Stimulated activated naive B cell treated with anti-CD40 and anti-IgM and Interleukin-4, amounts not matched to agents 10 μg/mL and 1 μg/mL and 100 μg/mL, for 72 hours (primary cell): ENCODE measurements around the gene CYP19A1.
A peak's percentile ranks its signal among the peaks of the same experiment; 100 is the strongest.

Source experiments
- ATAC-seq, 2 donors: fragments of 150-1000 bp; cut with Tn5 transposase; replicated peaks; 2 replicates each; pipeline ENCODE4 v1.10.0; 2021; ENCODE audit warnings: moderate library complexity in 1 of 2
- DNase-seq: peaks from one replicate; pipeline ENCODE4 v3.0.0; 2021
- H3K27ac Mint-ChIP-seq: one replicate; pipeline ENCODE4 v1.8.0; 2022; ENCODE audit warnings: mild to moderate bottlenecking, mixed read lengths
- H3K27me3 Mint-ChIP-seq, 2 donors: one replicate each; pipeline ENCODE4 v1.8.0; 2022; ENCODE audit warnings: mixed read lengths in 2 of 2
- H3K36me3 Mint-ChIP-seq, 2 donors: one replicate each; pipeline ENCODE4 v1.8.0; 2022; ENCODE audit warnings: mixed read lengths in 2 of 2, mild to moderate bottlenecking in 1 of 2
- H3K4me1 Mint-ChIP-seq, 2 donors: one replicate each; pipeline ENCODE4 v1.8.0; 2022; ENCODE audit warnings: mixed read lengths in 2 of 2, mild to moderate bottlenecking in 1 of 2
- H3K4me3 Mint-ChIP-seq, 2 donors: one replicate each; pipeline ENCODE4 v1.8.0; 2022; ENCODE audit warnings: mild to moderate bottlenecking in 2 of 2, mixed read lengths in 2 of 2, moderate library complexity in 1 of 2
- H3K9me3 Mint-ChIP-seq, 2 donors: one replicate each; pipeline ENCODE4 v1.8.0; 2022; ENCODE audit warnings: mixed read lengths in 2 of 2, mild to moderate bottlenecking in 1 of 2

CYP19A1 gene

DNA sequence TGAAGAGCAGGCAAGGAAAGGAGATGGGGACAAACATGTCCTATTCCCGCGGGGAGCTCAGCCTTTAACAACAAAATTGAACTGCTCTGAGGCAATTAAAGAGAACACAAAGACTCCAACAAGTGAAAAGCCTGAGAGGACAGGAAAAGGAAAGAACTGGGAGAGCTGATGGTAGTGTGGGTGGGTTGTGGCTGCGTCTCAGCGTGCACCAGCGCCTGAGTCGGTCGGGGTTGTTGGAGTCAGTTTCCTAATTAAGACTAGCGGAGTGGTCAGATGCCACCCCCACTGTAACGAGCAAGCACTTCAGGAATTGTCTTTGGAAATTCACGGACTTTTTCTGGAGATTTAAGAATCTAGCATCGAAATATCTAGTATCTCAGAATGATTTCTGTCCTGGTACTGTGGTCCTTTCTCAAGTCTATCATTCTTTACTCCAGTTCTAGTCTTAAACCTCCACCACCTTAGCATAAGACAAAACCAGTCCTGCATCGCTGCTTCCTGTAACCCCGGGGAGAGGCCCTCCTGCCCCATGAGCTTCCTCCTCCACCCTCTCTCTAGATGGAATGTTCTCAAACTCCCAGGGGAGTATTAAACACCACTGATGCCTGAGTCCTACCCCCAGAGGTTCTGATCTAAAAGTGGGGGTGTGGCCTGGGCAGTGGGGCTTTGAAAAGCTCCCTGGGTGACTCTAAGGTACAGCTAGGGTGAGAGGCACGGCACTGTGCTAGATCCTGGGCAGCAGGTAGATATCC, 104.0 kb downstream of the CYP19A1 start:
- Mint-ChIP-seq H3K36me3 (no peaks in the 10 kb centered on the region), H3K4me1 (peaks cover 6 to 12% of the 10 kb centered on the region in 2 donors), H3K4me3 (no peak overlapping the region), H3K27me3 (peaks cover 4 to 8% of the 10 kb centered on the region in 2 donors), H3K9me3 (no peaks in the 10 kb centered on the region), H3K27ac (no peak overlapping the region)
- DNase-seq, result peak; percentile 4
- ATAC-seq, result peak; percentile 69 to 84

DNA sequence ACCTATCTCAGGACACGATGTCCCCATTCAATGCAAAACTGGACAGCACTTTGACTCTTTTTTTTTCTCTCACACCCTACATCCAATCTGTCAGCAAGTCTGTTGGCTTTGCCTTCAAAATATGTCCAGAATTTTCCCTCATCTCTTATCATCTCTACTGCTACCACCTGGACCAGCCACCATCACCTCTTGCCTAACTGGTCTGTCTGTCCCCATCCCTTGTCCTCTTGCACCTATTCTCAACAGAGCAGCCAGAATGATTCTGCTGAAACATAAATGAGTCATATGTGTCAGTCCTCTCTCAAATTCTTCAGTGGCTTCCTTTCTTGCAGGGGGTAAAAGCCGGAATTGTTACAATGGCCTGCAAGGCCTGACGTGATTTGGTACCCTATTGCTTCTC, 105.8 kb downstream of the CYP19A1 start:
- Mint-ChIP-seq H3K9me3 (no peaks in the 10 kb centered on the region), H3K27ac (no peak overlapping the region), H3K27me3 (peaks cover 4 to 6% of the 10 kb centered on the region in 2 donors), H3K4me1 (peaks cover 14 to 23% of the 10 kb centered on the region in 2 donors), H3K36me3 (no peaks in the 10 kb centered on the region), H3K4me3 (no peak overlapping the region)
- ATAC-seq, result no peak
- no peak for DNase-seq

DNA sequence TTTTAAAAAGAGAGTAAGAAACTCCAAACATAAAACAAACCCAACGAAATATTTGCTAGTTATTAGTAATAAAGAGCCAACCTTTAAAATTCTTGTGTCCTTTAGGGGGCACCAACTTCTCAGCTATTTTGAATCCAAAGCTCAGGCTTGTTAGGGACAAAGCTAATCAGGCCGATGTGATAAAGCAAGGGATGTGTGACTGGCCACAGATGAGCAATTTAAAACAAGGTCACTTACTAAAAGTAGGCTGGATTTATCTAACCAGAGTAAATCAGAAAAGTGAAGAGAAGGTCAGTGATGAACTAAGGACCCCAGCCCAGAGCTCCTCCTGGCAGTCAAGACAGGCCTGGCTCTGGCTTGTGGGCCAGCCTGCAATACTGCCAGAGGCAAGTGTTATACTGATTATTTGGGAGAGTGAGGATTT, 108.5 kb downstream of the CYP19A1 start:
- Mint-ChIP-seq H3K9me3 (no peaks in the 10 kb centered on the region), H3K27ac (no peak overlapping the region), H3K27me3 (peaks cover 7 to 11% of the 10 kb centered on the region in 2 donors), H3K36me3 (no peaks in the 10 kb centered on the region), H3K4me1 (peaks cover 17 to 22% of the 10 kb centered on the region in 2 donors), H3K4me3 (no peak overlapping the region)
- ATAC-seq (no peak), DNase-seq (no peak)

DNA sequence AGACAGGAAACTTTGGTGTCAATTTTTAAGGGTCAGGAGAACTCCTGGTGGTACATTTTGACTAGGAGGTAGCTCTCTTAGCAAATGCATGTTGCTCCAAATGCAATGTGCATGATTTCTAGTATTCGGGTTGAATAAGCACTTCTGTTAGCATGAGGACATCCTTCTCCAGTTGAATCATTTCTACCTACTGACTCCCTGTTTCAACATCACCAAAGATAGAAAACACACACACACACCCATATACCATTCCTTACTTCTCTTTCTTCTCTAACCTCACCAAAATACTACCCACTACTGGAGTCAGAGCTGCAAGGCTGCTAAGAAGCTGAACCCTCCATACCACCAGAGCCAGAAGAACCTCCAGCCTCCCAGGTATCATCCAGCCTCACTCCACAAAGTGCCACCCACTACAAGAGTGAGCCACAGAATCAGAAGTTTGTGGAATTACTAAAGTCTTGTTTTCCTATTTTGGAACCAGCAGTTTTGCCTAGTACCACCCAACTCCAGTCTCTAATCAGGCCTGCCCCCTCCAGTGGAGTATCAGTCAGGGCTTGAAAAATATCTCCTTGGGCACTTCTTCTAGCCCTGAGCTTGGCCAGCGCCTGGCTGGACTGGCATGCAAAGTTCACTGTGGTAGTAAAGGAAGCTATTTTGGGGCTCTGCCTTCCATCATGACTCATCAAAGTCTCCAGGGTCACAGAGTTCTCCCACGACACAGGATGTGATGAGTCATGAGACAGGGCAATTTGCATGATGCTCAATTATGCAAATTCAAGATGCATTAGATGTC, 110.3 kb downstream of the CYP19A1 start:
- H3K9me3 Mint-ChIP-seq, result no peaks in the 10 kb centered on the region
- H3K36me3 Mint-ChIP-seq, result no peaks in the 10 kb centered on the region
- DNase-seq (peak; percentile 34), ATAC-seq (peak; percentile 81 to 86)
- no peak overlapping the region for H3K4me3 Mint-ChIP-seq
- H3K4me1 Mint-ChIP-seq, result peaks cover 11 to 12% of the 10 kb centered on the region in 2 donors
- H3K27ac Mint-ChIP-seq, result peak overlapping the region; percentile 2
- H3K27me3 Mint-ChIP-seq, result peaks cover 10 to 12% of the 10 kb centered on the region in 2 donors

DNA sequence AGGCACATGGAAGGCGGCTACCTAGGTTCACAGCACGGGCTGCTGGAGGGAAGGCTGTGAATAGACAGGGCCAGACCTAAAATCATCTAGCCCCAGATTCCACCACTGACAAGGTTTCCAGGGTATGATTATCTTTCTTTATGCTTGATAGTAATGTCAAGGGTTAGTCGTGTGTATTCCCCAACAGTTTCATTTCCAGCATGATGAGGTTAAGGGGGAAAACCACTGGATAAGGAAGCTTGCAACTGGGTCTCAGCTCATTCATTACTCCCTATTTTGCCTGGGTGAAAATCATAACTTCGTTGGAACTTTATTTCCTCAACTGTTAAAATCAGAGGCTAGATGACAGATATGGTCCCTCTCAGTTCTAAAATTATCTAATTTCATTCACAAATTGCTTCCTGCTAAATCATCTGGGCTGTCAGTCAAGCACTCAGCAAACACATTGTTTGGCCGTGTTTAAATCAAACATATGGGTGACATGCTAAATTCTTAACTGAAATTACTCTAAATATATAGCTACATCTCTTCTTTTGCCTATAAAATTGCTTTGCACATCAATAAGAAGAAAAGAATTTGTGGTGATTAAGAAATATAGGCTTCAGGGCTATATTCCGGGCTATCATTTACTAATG, 111.7 kb downstream of the CYP19A1 start:
- ATAC-seq, result no peak
- no peak overlapping the region for H3K4me3 Mint-ChIP-seq
- no peaks in the 10 kb centered on the region for H3K36me3 Mint-ChIP-seq
- no peak for DNase-seq
- H3K27me3 Mint-ChIP-seq, result peaks cover 16 to 17% of the 10 kb centered on the region in 2 donors
- H3K4me1 Mint-ChIP-seq, result peaks cover 11 to 12% of the 10 kb centered on the region in 2 donors
- no peak overlapping the region for H3K27ac Mint-ChIP-seq
- H3K9me3 Mint-ChIP-seq, result no peaks in the 10 kb centered on the region

DNA sequence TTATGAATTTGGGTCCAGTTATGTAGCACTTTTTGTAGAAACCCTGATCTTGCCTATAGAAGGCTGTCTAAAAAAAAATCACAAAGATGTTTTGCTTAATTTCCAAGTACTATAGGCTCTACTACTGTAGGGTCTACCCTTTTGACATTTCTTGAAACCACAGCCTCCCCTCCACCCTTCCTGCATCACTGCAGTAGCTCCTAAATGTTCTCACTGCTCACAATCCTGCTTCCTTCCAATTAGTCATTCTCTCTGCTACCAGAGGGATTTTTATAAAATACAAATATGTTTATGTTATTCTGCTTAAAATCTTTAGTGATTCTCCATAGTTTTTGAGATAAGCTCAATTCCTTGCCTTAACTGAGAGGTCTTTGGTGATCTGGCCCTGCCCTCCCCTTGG, 114.0 kb downstream of the CYP19A1 start:
- ATAC-seq (no peak), DNase-seq (no peak)
- no peaks in the 10 kb centered on the region for H3K36me3 Mint-ChIP-seq
- no peak overlapping the region for H3K4me3 Mint-ChIP-seq
- no peak overlapping the region for H3K27ac Mint-ChIP-seq
- peaks cover 11 to 12% of the 10 kb centered on the region in 2 donors for H3K4me1 Mint-ChIP-seq
- H3K27me3 Mint-ChIP-seq, result peaks cover 25 to 27% of the 10 kb centered on the region in 2 donors
- H3K9me3 Mint-ChIP-seq, result no peaks in the 10 kb centered on the region

DNA sequence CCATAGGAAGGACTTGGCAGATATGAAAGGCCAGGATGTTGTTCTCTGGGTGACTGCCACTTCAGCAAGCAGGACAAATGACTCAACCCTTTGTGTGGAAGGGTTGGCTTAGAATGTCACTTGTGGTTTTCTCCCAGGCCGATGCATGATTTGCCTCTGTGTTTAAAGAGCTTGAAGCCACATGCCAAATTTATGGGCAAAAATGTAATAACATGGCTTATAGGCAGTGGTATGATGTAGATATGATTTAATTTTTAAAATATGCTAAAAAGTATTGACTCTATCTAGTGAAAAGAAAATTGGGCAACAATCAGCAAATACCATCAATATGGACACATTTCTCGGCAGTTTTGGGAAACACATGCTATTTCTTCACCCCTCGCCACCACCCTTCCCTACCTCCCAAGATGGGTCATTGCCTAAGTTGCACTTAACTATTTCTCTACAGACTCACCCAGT, 114.6 kb downstream of the CYP19A1 start:
- Mint-ChIP-seq H3K36me3 (no peaks in the 10 kb centered on the region), H3K27ac (no peak overlapping the region), H3K27me3 (peaks cover 25 to 27% of the 10 kb centered on the region in 2 donors), H3K4me1 (peaks cover 10 to 11% of the 10 kb centered on the region in 2 donors), H3K9me3 (no peaks in the 10 kb centered on the region), H3K4me3 (no peak overlapping the region)
- DNase-seq (no peak), ATAC-seq (peak; percentile 29 to 31)

DNA sequence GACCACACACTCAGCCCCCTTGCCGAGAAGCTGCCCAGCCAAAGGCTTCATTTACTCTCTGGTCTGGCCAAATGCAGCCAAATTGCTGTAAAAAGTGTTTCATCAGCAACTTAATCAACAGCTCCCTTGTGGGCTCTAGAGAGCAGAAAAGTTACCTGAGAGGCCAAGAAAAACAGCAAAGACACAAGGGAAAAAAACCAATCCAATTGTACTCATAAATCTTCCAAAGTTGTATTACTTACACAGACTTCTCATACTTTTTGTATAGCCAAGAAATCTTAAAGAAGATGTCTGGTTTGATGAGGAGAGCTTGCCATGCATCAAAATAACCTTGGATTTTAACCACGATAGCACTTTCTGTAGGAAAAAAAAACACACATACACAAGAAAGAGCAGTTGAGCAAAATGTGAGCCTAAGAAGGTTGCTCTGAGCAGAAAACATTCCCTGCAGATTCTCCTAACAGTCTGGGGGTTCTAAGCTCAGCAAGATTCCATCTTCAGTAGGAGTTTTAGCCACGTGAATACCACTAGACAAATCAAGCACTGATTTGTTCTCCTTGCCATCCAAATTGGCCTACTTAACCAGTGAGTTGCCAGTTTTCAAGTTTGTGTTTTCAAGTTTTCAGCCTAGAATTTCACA, 120.0 kb downstream of the CYP19A1 start:
- no peak for ATAC-seq
- Mint-ChIP-seq H3K27me3 (peaks cover 22 to 27% of the 10 kb centered on the region in 2 donors), H3K4me3 (no peak overlapping the region), H3K4me1 (no peaks in the 10 kb centered on the region), H3K9me3 (no peaks in the 10 kb centered on the region), H3K36me3 (no peaks in the 10 kb centered on the region), H3K27ac (no peak overlapping the region)
- no peak for DNase-seq

DNA sequence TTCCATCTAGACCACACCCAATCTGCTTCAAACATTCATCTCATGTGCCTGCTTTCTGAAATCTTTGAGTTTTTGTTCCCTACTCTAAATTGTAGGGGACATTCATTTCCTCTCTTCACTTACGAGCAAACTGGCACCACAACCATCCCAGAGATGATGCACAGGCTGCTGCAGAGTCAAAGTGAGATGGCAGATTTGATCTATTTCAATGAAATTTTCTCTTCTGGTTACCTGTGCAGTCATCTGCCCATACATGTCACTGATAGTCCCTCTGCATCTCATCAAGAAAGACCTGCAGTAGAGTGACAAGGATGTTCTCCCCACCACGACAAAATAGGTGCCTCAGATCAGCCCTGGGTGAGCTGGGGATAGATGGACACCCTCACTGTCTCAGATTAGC, 125.5 kb downstream of the CYP19A1 start:
- no peaks in the 10 kb centered on the region for H3K4me1 Mint-ChIP-seq
- H3K27me3 Mint-ChIP-seq, result peaks cover 13 to 28% of the 10 kb centered on the region in 2 donors
- H3K36me3 Mint-ChIP-seq, result no peaks in the 10 kb centered on the region
- no peaks in the 10 kb centered on the region for H3K9me3 Mint-ChIP-seq
- ATAC-seq, result no peak
- DNase-seq, result no peak
- no peak overlapping the region for H3K4me3 Mint-ChIP-seq
- H3K27ac Mint-ChIP-seq, result no peak overlapping the region

DNA sequence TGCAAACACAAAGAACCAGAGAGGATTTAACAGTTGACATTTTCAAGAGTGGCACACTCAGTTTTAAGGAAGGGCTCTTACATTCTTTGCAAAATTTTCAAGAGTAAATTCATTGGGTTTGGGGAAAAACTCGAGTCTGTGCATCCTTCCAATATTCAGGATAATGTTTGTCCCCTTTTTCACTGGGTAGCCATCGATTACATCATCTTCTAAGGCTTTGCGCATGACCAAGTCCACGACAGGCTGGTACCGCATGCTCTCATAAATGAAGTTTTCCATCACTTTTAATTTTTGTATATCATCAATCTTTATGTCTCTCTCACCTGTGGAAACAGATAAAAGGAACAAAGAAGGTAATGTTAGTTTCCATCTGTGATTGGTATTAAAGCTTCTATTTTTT, 126.2 kb downstream of the CYP19A1 start:
- no peaks in the 10 kb centered on the region for H3K4me1 Mint-ChIP-seq
- no peaks in the 10 kb centered on the region for H3K36me3 Mint-ChIP-seq
- no peak overlapping the region for H3K27ac Mint-ChIP-seq
- H3K27me3 Mint-ChIP-seq, result peaks cover 13 to 28% of the 10 kb centered on the region in 2 donors
- DNase-seq (no peak), ATAC-seq (no peak)
- H3K4me3 Mint-ChIP-seq, result no peak overlapping the region
- no peaks in the 10 kb centered on the region for H3K9me3 Mint-ChIP-seq

DNA sequence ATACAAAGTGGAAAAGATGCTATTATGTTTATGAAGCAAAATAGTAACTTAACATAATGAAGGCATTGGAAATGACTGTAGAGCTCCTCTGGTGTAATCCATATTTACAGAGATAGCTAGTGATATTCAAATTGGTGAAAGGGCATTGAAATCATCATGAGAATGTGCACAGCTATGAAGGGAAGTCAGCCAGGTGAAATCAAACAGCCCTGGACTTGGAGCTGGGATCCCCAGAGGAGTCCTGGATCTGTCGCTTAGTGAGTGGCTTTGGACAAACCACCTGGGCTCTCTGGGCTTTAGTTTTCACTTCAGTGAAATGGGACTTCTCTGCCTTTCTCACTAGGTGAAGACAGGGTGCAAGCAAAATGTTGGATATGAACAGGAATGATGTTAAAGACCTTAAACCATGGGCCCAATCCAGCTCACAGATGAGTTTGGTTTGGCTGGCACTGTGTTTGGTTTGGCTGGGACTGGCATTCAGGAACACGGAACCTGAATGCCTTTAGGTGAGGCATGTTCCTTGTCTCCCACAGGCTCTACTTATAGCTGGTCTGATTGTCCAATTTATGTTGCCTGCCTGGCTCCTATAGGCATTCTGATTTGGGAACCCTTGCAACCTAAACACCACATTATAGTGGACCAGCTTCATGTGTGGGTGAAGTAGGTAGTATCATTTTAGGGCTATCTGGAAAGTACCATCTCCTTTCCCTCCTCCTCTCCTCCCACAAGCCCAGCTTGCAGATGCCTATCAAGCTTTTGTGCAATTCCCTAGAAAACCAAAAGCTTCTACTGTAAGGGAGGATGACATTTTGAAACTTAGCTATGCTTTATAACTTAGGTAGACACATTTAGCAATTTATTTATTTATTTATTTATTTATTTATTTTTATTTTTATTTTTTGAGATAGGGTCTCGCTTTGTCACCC, 133.1 kb downstream of the CYP19A1 start:
- H3K9me3 Mint-ChIP-seq, result no peaks in the 10 kb centered on the region
- no peak overlapping the region for H3K4me3 Mint-ChIP-seq
- H3K36me3 Mint-ChIP-seq, result no peaks in the 10 kb centered on the region
- ATAC-seq, result no peak
- no peaks in the 10 kb centered on the region for H3K4me1 Mint-ChIP-seq
- no peak overlapping the region for H3K27ac Mint-ChIP-seq
- peaks cover 5 to 40% of the 10 kb centered on the region in 2 donors for H3K27me3 Mint-ChIP-seq
- DNase-seq, result no peak

DNA sequence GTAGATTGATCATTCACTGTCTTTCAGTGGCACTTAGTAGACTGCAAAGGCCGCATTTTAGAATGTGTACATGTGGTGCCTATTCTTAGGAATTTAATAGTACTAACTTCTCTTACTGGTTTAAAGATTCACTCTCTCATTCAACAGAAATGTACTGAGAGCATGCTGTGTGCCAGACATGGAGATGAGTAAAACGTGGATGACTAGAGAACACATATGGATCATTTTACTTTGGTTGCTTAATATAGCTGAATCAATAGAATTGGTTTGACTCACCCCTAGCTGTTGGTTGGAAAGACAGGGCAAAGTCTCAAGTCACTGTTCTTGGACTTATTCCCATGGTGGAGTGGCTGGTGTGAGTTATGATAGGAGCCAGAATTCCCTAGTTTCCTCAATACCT, 134.6 kb downstream of the CYP19A1 start:
- H3K9me3 Mint-ChIP-seq, result no peaks in the 10 kb centered on the region
- no peaks in the 10 kb centered on the region for H3K36me3 Mint-ChIP-seq
- DNase-seq (no peak), ATAC-seq (no peak)
- peaks cover 10 to 36% of the 10 kb centered on the region in 2 donors for H3K27me3 Mint-ChIP-seq
- no peak overlapping the region for H3K27ac Mint-ChIP-seq
- H3K4me1 Mint-ChIP-seq, result no peaks in the 10 kb centered on the region
- no peak overlapping the region for H3K4me3 Mint-ChIP-seq

DNA sequence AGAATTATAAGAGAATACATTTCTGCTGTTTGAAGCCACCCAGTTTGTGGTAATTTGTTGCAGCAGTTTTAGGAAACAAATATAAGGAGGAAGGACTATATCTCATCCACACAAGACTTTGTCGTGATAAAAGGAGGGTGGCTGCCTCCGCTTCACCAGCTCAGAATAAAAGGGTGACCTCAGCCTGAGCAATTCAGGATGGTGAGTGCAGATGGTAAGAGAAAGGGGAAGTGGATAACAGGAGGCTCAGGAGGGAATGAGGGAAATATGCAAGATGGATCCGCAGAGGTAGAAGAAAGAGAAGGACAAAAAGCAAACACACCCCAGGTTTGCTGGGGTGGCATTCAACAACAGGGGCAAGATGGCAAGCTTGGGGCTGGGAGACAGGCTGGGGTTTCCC, 135.6 kb downstream of the CYP19A1 start:
- Mint-ChIP-seq H3K4me1 (no peaks in the 10 kb centered on the region), H3K4me3 (no peak overlapping the region), H3K27ac (no peak overlapping the region), H3K9me3 (no peaks in the 10 kb centered on the region), H3K36me3 (no peaks in the 10 kb centered on the region), H3K27me3 (peaks cover 10 to 42% of the 10 kb centered on the region in 2 donors)
- DNase-seq, result no peak
- ATAC-seq, result peak in 1 of 2 donors; percentile 20
